TTC549 (cell line): ENCODE results near the gene ERCC2.

ENCODE experiments used
- FAIRE-seq: peaks from 2 replicates; lab custom pipeline; 2012; peaks lifted over from hg19 to GRCh38; lab: Jason Lieb, UNC

Gene ERCC2

DNA sequence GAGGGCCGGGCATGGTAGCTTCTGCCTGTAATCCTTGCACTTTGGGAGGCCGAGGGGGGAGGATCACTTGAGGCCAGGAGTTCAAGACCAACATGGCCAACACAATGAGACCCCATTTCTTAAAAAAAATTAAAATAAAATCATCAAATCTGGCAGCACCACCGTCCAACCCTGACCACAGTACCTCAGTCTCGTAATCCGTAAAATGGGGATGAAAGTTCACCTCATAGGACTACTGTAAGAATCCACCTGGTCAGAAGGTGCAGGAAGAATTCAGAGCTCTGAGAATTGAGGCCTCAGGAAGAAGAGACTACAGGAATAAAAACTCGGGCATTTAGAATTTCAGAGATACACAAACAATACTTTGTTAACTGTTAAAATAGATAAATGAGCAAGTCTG lies 31.4 kb upstream of the ERCC2 start:
- no peak for FAIRE-seq

DNA sequence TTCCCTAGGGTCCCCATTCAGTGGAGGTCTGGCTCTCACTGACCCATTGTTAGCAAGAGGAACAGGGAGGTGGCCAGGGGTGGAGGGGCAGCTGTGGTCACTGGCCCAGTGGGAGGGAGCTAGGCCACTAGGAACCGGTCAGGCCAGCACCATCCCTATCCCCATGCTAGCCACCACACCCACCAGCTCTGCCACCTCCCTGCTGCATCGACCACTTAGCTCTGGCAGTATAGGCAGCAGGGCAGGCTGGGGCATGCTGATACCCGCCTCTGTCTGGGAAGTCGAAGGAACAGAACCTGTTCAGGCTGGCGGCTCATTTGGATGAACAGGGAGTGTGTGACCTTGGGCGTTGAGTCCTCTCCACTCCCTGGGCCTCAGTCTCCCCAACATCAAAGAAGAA lies 29.8 kb upstream of the ERCC2 start:
- no peak for FAIRE-seq

GRCh38 chr19:45395821-45396617 lies 25.6 kb upstream of the ERCC2 start:
- no peak for FAIRE-seq

DNA sequence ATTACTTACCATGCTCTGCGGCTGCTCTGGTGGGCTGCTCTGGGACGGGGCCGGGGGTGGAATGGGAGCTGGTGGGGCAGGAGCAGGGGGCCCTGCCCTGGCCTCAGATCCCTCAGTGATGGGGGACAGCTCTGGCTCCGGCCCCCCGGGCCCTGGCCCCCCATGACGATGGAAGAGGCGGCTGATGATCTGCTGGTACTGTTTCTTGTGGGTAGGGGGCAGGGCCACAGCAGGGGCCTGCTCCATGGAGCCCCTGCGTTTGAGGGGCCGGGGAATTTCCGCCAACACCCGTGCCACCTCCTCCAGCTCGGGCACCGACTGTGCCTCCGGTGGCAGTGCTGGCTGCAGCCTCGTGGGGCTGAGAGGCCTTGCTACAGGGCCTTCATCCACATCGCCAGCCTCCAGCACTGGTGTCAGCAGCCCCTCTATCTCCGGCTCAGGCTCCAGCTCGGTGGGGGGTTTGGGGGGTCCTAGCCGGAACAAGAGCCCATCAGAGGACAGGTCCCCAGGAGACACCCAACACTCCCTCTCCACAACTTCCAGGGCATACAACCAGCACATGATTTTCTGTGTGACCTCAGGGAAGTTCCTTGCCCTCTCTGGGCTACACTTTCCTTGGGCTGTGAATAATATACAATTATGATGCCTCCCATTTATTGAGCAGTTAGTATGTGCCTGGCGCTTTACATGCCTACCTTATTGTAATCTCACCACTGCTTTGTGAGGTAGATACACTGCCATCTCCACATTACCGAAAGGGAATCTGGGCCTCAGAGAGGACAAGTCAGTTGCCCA lies 21.7 kb upstream of the ERCC2 start:
- no peak for FAIRE-seq

DNA sequence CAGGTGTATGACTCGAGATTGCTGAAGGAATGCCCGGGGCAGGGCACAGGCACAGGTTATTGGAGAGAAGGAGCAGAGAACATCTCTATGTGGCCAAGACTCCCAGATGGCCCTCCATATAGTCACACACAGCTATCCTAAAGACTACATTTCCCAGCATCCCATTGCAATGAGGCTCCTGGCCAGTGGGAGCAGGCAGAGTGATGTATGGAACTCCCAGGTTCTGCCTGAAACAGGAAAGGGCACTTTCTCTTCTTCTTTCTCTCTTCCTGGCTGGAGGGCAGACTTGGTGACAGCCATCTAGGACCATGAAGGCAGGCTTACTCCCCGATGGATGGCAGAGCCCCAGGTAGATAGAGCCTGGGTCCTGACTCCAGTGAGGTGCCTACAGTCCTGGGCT lies 21.0 kb upstream of the ERCC2 start:
- no peak for FAIRE-seq

GRCh38 chr19:45385392-45386221 lies 15.2 kb upstream of the ERCC2 start:
- no peak for FAIRE-seq

DNA sequence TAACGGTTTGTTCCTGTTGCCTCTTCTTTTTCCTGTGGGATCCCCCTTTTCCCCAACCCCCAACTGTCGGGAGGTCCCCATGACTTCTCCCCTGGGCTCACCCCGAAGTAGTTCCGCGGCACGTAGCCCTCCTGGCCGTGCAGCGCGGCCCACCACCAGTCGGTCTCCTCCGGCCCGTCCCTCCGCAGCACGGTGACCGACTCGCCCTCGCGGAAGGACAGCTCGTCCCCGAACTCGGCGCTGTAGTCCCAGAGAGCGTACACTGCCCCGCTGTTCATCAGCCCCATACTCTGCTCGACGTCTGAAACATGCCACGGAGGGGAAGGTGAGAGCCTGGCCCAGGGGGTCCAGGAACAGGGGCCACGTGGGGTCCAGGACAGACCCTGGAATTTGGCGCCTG lies 12.1 kb upstream of the ERCC2 start:
- FAIRE-seq: no peak

GRCh38 chr19:45380107-45380506 lies 9.7 kb upstream of the ERCC2 start:
- FAIRE-seq: no peak

DNA sequence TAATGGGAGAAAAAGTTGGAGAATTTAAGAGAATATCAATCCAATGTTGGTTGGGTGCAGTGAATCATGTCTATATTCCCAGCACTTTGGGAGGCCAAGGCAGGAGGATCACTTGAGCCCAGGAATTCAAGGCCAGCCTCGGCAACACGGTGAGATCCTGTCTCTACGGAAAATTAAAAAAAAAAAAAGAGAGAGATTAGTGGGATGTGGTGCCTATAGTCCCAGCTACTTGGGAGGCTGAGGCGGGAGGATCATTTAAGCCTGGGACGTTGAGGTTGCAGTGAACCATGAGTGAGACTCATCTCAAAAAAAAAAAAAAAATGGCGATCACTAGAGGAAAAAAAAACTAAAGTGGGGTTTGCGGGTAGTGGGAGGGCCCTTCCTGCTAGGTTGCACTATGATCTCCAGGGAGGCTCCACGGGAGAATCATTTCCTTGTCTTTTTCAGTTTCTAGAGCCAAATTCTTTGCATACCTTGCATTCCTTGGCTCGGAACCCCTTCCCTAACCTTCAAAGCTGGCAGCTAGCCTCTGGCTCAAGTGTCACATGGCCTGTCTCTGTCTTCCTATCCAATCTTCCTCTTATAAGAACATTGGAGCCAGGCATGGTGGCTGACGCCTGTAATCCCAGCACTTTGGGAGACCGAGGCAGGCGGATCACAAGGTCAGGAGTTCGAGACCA lies 5.8 kb upstream of the ERCC2 start:
- FAIRE-seq: no peak

- FAIRE-seq: no peak
Measured at GRCh38 chr19:45368737-45369340, 1.5 kb downstream of the ERCC2 start.

DNA sequence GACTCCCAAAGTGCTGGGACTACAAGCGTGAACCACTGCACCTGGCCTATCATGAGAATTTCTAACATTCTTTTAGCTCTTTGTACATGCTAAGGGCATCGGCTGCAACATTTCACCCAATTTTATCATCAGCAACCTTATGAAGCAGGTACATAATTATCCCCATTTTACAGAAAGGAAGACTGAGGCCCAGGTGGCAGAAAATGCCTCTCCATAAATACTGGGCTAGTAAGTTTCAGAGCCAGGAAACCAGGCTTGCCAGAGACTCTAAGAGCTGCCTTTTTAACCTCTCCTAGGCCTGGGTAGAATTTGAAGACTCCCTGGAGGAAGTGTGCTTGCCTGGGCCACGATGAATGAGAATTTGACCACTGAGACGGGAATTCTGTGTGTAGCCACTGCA lies 2.2 kb downstream of the ERCC2 start:
- no peak for FAIRE-seq

GRCh38 chr19:45364696-45365095 lies 5.7 kb downstream of the ERCC2 start:
- FAIRE-seq: no peak

GRCh38 chr19:45363861-45364459 lies 6.4 kb downstream of the ERCC2 start:
- no peak for FAIRE-seq

- FAIRE-seq: no peak
Measured at GRCh38 chr19:45362291-45362690, 8.1 kb downstream of the ERCC2 start.

GRCh38 chr19:45361608-45362007 lies 8.8 kb downstream of the ERCC2 start:
- no peak for FAIRE-seq

DNA sequence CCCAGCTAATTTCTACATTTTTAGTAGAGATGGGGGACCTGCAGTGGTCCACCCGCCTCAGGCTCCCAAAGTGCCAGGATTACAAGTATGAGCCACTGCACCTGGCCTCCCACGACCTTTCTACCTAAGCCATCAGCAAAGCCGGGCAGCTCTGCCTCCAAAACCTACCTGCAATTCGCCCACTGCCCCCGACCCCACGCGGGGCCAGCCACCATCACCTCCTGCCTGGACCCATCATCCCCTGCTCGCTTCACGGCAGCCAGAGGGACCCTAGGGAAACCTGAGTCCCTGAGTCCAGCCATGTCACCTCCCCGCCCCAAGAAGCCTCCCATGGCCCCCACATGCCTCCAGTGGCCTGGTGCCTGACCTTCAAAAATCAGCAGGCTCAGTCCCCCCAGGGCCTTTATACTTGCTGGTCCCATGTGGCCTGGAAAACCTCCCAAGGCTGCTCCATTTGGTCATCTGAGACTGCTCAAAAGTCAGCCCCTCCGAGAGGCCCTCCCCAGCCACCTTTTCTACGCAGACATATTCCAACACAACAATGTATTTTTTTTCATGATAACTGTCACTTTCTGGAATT lies 12.1 kb downstream of the ERCC2 start:
- FAIRE-seq: no peak

DNA sequence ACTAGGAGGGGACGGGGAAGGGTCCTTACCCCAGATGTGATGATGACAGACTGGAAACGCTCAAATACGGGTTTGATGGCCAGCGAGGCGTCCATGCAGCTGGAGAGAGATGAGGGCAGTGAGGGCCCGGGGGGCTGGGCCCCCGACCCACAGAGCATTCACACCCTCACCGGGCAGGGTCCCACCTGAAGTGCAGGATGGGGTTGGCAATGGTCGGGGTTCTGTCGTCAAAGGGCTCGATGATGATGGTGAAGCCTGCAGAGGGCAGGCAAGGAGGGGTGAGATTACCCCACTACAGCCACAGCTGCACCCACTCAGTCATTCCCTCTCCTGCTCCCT lies 13.0 kb downstream of the ERCC2 start:
- FAIRE-seq: no peak

GRCh38 chr19:45356760-45357444 lies 13.5 kb downstream of the ERCC2 start:
- FAIRE-seq: no peak

GRCh38 chr19:45355910-45356309 lies 14.5 kb downstream of the ERCC2 start:
- no peak for FAIRE-seq

DNA sequence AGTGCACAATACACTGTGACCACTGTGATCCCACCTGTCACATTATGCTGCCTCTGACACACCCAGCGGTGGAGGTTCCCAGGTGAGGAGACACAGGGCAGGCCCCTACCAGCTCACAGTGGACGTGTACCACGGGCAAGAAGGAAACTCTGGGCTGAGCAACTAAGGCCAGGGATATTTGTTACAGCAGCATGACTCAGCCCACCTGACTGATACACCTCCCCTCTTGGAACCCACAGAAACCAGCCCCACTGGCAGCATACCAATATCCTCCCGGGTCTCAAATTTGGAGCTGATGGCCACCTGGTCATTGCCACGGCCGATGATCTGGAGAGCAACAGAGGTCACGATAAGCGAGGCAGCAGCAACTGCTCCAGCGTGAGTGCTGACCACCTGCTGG lies 15.0 kb downstream of the ERCC2 start:
- no peak for FAIRE-seq
